HG03064 (cell line): ENCODE measurements around the gene TMEM270.
"Not testable (repeated sequence)": the region's sequence is repeated elsewhere in the genome, so short reads cannot be mapped to it uniquely, and the experiment has no call there.

Experiments used
- ATAC-seq: cut with Tn5 transposase; IDR thresholded peaks from one replicate; pipeline ENCODE4 v1.9.1; 2021; ENCODE audit warnings: low read depth; ENCODE audit not compliant: unreplicated experiment

The TMEM270 gene

DNA sequence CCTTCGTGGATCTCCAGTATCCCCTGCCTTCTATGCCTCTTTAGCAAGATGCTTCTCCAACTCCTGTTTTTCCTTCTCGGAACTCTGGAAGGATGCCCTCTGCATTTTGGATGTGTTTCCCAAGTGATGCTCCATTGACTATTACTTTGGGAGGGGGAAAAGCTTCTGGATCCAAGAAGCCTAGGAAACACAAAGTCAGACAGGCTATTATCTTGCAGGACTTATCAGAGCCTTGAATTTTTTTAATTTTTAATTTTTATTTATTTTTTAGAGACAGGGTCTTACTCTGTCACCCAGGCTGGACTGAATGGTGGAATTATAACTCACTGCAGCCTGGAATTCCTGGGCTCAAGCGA, 21.1 kb downstream of the TMEM270 start:
- no peak for ATAC-seq

DNA sequence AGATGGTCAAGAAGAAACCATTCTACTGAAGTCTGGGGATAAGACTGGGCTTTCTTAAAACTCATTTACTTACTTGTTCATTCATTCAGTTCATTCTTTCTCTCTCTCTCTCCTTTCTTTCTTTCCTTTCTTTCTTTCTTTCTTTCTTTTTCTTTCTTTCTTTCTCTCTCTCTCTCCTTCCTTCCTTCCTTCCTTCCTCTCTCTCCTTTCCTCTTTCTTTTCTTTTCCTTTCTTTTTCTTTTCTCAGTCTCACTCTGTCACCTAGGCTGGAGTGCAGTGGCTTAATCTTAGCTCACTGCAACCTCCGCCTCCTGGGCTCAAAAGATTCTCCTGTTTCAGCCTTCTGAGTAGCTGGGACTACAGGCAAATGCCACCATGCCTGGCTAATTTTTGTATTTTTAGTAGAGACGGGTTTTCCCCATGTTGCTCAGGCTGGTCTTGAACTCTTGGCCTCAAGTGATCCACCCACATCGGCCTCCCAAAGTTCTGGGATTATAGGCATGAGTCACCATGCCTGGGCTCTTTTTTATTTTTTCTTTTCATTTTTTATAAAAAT, 24.0 kb downstream of the TMEM270 start:
- not testable (repeated sequence) for ATAC-seq

DNA sequence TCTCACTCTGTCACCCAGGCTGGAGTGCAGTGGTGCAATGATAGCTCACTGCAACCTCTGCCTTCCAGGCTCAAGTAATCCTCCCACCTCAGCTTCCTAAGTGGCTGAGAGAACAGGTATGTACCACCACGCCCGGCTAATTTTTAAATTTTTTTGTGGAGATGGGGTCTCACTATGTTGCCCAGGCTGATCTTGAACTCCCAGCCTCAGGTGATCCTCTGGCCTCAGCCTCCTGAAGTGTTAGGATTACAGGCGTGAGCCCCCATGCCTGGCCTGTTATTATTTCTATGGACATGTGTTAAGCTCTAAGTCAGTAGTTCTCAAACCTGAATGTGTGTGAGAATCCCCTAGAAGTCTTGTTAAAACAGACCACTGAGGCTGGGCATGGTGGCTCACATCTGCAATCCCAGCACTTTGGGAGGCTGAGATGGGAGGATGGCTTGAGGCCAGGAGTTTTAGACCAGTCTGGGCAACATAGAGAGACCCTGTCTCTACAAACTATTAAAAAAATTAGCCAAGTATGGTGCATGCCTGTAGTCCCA, 24.5 kb downstream of the TMEM270 start:
- ATAC-seq, result no peak

DNA sequence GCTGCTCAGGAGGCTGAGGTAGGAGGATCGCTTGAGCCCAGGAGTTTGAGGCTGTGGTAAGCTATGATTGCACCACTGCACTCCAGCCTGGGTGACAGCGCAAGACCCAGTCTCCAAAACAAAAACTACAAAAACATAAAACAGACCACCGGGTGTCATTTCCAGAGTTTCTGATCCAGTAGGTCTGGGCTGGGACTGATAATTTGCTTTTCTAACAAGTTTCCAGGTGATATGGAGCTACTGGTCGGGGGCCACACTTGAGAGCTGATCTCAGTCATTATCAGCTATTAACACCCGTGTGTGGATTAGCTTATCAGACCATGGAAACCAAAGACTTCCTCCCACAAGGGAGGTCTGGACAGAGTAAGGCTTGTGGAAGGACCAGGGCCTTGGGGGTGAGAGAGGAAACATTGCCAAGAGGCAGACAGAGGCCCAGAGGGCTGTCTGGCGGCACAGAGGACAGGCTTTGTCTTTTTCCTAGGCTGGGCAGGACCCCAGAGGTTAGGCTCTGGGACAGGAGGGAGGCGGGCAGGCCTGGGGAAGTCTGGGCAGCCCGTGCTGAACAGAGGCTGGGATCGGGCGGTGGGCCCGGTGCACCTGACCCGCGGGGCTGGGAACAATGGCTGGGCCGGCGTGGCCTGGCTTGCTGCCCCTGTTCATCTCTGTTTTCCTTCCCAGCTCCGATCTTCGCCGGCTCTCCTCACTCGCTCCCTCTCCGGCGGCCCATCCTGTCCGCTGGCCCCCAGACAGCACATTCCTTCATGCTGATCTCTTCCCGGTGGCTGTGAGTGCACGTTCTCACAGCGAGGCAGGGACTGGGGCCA, 25.2 kb downstream of the TMEM270 start:
- ATAC-seq, result no peak

DNA sequence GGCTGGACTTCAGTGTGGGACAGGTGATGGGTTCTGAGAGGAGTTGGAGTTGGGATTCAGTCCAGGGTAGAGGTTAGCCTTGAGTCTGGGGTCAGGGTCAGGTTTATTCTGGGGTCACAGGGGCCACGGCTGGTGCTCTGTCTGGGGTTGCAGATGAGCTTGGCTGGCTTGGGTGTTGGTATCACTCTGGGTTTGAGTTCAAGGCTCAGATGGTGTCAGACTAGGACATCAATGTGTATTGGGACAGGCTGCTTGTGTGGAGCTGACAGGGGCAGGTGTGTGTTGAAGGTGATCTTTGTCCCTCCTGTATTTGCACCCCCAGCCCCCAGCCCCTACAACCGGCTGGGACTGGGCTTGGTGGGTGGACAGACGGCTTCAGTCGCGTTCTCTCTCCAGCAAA, 26.8 kb downstream of the TMEM270 start:
- no peak for ATAC-seq

DNA sequence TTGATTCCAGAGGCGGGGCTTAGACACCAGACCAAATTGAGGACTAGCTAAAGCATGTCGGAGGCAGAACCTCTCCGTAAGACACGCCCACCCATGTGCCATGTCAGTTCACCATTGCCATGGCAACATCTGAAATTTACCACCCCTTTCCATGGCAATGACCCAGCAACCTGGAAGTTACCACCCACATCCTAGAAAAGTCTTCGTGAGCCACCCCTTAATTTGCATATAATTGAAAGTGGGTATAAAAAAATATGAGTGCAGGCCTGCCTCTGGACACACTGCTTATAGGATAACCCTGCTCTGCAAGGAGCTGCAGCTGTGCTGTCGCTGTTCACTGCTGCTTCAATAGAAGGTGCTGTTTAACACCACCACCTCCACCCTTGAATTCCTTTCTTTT, 28.0 kb downstream of the TMEM270 start:
- ATAC-seq, result no peak

DNA sequence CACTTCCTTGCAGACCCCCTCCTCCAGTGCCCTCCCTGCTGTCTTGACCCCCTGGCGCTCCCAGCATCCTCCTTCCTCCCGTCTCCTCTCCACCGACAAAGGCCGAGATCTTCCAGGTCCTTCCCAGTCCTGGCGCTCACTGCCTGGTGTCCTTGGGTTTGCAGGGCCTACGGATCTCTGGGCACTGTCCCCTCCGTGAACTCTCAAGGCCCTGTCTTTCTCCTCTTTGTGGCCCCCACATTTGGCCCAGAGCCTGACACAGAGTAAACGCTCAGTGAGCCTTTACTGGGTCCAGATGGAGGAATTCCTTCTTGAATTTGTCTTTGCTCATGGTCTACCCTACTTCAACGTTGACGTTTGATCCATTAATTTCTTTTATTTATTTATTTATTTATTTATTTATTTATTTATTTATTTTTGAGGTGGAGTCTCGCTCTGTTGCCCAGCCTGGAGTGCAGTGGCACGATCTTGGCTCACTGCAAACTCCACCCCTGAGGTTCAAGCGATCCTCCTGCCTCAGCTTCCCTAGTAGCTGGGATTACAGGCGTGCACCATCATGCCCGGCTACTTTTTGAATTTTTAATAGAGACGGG, 29.7 kb downstream of the TMEM270 start:
- no peak for ATAC-seq

DNA sequence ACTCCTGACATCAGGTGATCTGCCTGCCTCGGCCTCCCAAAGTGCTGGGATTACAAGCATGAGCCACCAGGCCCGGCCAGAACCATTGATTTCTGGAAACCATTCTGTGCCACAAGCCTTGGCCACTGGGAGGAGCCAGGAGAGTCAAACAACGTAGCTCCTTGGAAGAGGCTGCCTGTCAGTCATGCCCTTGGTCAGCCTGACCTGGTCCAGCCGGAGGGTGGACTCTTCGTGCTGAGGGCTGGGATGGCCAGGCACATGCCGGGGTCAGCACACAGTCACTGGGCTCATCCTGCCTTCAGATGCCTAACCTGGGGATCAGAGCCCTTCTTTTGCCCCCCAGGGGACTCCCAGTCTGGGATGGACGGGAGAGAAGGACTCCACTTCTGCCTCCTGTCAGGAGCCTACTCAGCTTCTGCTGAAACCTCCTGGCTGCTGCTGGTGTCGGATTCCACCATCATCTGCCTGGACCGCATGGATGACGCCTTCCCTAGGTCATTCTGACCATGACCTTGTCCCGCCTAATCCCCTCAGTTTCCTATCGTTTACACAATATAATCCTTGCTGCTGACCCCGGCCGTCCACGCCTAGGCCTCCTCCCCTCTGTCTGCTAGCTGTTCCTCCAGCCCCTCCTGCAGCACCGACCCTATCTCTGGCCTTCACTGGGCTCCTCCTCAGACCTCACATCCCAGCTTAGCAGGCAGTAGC, 30.4 kb downstream of the TMEM270 start:
- ATAC-seq, result no peak

DNA sequence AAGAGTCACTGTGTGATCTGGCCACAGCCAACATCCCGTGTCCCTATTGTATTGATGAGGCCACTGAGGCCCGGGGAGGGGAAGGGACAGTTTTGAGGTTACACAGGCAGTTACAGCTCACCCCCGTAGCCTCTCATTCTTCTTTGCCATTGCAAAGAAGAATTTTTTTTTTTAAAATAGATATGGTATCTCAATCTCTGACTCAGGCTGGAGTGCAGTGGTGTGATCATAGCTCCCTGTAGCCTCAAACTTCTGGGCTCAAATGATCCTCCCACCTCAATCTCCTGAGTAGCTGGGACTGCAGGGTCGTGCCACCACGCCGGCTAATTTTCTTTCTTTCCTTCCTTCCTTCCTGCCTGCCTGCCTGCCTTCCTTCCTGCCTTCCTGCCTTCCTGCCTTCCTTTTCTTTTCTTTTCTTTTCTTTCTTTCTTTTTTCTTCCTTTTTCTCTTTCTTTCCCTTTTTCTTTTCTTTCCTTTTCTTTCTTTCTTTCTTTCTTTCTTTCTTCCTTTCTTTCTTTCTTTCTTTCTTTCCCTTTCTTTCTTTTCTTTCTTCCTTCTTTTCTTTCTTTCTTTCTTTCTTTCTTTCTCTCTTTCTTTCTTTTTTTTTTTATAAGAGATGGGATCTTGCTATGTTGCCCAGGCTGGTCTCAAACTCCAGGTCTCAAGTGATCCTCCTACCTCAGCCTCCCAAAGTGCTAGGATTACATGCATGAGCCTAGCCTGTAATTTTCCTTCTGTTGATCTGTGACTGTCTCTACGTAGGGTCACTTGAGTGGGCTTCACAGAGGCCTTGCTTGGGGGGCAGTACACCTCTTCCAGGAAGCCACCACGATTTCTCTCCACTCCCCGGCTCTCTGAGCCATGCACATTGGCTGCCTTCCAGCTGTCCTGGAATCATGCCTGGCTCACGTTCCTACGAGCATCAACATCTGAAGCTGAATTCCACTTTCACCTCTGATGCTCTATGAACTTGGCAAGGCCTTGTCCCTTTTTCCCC, 31.3 kb downstream of the TMEM270 start:
- ATAC-seq, result no peak

DNA sequence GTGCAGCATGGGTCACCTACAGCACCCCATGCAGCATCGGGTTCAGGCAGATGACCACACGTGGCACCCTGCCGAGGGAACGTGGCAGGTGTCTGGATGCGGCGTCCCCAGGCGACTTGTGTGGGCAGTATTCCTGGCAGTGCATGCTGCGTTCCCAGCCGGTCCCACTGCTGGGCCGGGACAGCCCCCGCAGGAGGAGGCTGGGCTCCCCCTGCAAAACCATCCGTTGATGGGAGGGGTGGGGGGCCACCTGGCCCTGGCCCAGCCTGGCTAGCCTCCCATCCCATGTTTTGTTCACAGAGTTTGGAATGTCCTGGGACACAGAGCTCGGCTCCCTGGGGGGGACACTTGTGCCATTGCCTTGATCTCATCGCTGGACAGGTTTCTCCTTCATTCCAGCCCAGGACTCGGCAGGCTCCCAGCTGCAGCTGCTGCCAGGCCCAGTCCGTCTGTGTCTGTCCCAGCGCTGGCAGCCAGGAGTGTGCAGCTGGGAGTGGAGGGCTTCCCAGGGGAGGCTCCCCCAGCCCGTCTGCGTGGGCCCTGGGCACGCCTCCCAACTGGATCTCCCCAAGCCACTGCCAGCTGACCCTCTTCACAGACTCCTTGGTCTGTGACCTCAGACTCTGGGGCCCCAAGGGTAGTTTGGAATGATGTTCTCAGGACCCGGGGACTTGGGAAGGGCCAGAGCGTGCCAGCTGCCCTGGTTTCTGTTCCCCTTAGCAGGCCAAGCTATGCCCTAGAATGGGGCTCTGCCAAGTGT, 32.6 kb downstream of the TMEM270 start:
- no peak for ATAC-seq

DNA sequence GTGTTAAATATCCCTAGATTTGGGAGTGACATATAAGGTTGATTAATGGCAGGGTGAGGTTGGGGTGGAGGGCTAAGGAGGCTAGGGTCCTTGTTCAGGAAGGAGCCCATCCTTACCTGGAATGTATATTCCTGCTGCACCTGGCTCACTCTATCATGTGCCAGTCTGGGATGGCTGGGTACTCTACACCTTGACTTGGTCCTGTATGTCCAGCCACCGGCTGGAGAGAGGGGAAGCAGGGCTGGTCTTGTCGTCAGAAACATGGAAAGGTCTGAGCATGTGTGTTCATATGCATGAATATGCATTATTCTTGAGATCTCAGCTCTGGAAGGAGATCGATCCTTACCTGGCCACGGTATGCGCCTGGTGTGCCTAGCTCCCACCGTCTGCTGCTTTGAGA, 33.2 kb downstream of the TMEM270 start:
- ATAC-seq, result no peak

DNA sequence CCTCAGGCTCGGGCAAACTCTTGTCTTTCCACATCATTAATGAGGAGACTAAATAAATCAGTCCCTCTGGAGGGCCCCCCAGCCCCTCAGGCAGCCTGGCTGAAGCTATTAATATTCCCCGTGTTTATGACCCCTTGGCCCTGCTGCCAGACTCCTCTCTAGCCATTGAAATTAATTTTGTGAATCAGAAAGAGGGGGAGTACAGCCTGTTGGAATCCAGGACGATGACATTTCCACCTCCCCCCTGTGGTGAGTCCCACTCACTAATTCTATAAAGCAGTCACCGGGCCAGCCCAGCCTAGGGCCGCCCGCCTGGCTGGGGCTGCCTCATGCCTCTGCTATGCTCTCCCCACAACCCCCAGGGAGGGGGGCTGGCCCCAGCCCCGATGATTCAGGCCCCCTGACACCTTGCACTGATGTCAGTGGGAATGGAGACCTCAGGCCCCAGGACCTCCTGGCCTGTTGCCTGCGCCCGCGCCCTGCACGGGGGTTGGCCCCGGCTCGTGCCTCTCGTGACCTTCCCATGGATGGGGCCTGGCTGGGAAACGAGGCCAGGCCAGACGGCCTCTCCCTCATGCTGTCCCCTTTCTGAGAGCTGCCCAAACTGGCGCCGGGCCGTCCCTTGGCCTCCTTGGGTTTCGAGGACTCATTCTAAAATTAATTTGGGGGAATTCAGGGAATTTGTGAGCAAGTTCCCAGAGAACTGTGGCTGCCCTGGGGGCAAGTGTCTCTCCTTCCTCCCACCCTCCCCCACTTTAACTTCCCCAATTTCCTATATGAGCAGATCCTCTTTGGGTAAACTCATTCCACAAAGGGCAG, 34.0 kb downstream of the TMEM270 start:
- no peak for ATAC-seq

DNA sequence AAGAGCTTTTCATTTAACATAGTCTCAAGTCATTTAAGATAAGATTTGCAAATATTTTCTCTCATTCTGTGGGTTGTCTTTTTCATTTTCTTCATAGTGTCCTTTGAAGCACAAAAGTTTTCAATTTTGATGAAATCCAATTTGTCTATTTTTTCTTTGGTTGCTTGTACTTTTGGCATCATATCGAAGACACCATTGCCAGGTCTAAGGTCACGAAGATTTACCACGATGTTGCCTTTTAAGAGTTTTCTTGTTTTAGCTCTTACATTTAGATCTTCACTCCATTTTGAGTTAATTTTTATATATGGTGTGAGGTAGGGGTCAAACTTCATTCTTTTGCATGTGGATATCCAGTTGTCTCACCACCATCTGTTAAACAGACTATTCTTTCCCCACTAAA, 34.7 kb downstream of the TMEM270 start:
- no peak for ATAC-seq

DNA sequence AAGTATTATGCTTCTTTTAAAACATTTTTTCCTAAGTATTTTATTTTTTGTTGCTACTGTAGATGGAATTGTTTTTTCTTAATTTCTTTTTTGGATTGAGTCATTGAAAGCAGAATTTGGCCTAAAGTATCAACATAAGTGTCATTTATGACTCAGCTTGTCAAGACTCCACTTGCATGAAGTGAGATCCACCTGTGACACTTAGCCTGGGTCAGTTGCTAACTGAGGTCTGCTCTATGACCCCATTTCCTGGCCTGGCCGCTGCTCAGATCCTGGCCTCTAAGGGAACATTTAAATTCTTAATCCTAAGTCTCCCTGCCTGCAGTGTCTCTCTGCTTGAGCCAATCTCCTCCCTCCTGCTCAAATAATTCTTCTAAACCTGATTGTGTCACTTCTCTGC, 35.5 kb downstream of the TMEM270 start:
- ATAC-seq, result no peak

DNA sequence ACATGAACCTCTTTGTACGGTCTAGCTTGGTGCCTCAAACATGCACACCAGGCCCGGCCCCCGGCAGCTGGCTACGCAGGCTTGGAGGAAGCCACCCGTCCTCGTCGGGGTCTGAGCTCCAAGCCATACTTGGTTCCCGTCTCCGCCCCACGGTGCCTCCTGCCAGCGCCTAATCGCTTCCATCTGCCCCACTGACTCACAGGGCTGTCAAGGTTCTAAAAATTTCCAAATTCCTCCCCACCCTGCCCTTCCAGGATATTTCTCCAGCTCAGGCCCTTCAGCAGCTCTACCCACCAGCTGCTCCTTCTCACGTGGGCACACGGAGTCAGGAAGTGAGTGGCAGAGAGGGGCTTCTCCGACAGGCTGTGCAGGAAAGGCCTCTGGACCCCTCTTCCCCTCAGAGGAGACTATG, 38.8 kb downstream of the TMEM270 start:
- ATAC-seq, result no peak

DNA sequence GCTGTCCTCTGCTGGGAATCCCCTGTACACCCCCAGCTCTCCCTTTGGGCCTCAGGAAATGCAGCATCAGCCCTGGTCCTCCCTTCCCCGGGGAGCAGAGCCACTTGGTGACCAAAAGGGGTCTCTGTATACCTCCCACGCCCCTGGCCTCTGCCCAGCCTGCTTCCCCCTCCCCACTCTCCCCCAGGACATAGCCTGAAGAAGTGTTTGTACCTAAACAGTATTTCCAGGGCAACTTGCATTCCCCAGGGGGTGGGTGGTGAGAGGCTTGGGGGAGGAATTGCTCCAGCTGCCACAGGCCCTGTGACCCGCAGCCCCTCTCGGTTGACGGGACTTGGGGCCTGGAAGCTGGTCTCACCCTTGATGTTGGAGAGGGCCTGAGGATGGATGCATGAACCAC, 39.3 kb downstream of the TMEM270 start:
- no peak for ATAC-seq

DNA sequence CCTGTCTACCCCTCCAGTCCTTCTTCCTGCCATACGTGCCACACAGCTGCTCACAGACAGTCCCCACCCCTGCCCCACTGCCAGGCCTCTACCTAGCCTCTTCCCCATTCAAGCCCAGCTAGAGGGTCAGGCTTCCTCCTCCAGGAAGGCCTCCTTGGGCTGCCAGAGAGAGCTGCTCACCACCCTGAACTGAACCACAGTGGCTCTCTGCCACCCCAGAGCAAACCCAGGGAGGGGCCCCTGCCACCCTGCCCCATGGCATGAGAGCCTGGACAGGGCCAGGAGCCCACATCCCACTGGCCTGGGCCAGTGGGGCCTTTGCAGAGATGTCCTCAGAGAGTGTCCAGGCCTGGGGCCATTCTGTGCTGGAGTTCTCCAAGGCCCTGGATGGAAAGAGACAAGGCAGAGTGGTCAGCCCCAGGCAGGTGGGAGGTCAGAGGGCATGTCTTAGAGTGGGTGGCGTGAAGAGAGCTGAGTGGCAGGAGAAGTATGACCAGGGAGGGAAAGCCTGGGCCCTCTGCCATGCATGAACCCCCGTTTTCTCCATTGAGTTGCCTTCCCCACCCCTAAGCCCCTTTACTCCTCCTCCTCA, 40.4 kb downstream of the TMEM270 start:
- ATAC-seq, result no peak
